Body of pancreas (tissue), 4 donors: ENCODE measurements around the gene RNLS.
"Not testable (repeated sequence)": the region's sequence is repeated elsewhere in the genome, so short reads cannot be mapped to it uniquely, and the experiment has no call there.

Experiments used
- CTCF ChIP-seq, 7 experiments: fragments of 450-650 bp in 4 of 7; fragments of 200-600 bp in 3 of 7; sonication (generic) in 3 of 7; IDR thresholded peaks; one replicate each; pipeline ENCODE4 v1.5.1; 2016 to 2019; ENCODE audit warnings: antibody characterized with exemption in 7 of 7
- POLR2A ChIP-seq, 3 donors: fragments of 450-650 bp; IDR thresholded peaks; one replicate each; pipeline ENCODE4 v1.6.1; 2016; ENCODE audit warnings: antibody characterized with exemption in 3 of 3, mild to moderate bottlenecking in 2 of 3

DNA sequence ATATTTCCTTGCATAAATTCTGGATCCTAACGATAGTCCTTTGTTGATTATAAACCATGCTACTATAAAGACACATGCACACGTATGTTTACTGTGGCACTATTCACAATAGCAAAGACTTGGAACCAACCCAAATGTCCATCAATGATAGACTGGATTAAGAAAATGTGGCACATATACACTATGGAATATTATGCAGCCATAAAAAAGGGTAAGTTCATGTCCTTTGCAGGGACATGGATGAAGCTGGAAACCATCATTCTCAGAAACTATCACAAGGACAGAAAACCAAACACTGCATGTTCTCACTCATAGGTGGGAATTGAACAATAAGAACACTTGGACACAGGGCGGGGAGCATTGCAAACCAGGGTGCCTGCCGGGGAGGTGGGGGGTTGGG is 306.2 kb downstream of the RNLS start:
- not testable (repeated sequence) for TF ChIP-seq POLR2A, CTCF (IDR thresholded peaks at IDR 0.05)
